GM18868 (cell line): ENCODE data around the gene RNF2.

ENCODE experiments used
- ATAC-seq: cut with Tn5 transposase; IDR thresholded peaks from one replicate; pipeline ENCODE4 v1.9.1; 2021; ENCODE audit warnings: mild to moderate bottlenecking, moderate library complexity; ENCODE audit not compliant: unreplicated experiment

RNF2 gene

GRCh38 chr1:185091480-185091879, 46.1 kb downstream of the RNF2 start:
- ATAC-seq: no peak

- no peak for ATAC-seq
Measured at GRCh38 chr1:185094761-185095160, 49.4 kb downstream of the RNF2 start.

GRCh38 chr1:185096531-185096930, 51.2 kb downstream of the RNF2 start:
- no peak for ATAC-seq

GRCh38 chr1:185104083-185104482, 58.7 kb downstream of the RNF2 start:
- ATAC-seq: no peak

GRCh38 chr1:185105121-185105520, 59.8 kb downstream of the RNF2 start:
- no peak for ATAC-seq

- no peak for ATAC-seq
Measured at GRCh38 chr1:185108321-185108720, 63.0 kb downstream of the RNF2 start.

GRCh38 chr1:185110145-185110544, 64.8 kb downstream of the RNF2 start:
- ATAC-seq: no peak

GRCh38 chr1:185111873-185112272, 66.5 kb downstream of the RNF2 start:
- no peak for ATAC-seq

GRCh38 chr1:185112356-185112755, 67.0 kb downstream of the RNF2 start:
- ATAC-seq: no peak

GRCh38 chr1:185129708-185130107, 84.3 kb downstream of the RNF2 start:
- no peak for ATAC-seq

- no peak for ATAC-seq
Measured at GRCh38 chr1:185132534-185132933, 87.2 kb downstream of the RNF2 start.

- no peak for ATAC-seq
Measured at GRCh38 chr1:185137896-185138545, 92.7 kb downstream of the RNF2 start.

GRCh38 chr1:185139246-185139645, 93.9 kb downstream of the RNF2 start:
- no peak for ATAC-seq

- no peak for ATAC-seq
Measured at GRCh38 chr1:185144233-185144632, 98.9 kb downstream of the RNF2 start.

- no peak for ATAC-seq
Measured at GRCh38 chr1:185151215-185151614, 105.9 kb downstream of the RNF2 start.
